IMR-90 (cell line): ENCODE results near the gene DPPA2. TPM values are rescaled to one million over a fixed set of nuclear protein-coding genes. Genes with fewer than 3 reads are reported as not detected.

Experiments
- ATAC-seq: fragments of 200-7000 bp; cut with Tn5 transposase; 2 replicates; pipeline ENCODE4 v1.9.1; 2020; ENCODE audit warnings: low read depth, mild to moderate bottlenecking, moderate library complexity
- BruUV-seq: library from RNA; stranded (reverse); fragments of 400-500 nt; replicated peaks from 2 replicates; lab custom pipeline; 2021; lab: Mats Ljungman, UMichigan
- CTCF ChIA-PET: fragments of 300-600 bp; formaldehyde crosslinking; extraction: SDS; loops from one replicate; lab custom pipeline; 2021; ENCODE audit warnings: antibody characterized with exemption; lab: Yijun Ruan, JAX
- POLR2A ChIA-PET: fragments of 300-600 bp; sonication (Branson Sonifier 250); formaldehyde crosslinking; loops from one replicate; lab custom pipeline; 2022; ENCODE audit warnings: antibody characterized with exemption; ENCODE audit not compliant: unreplicated experiment; lab: Charles Lee
- DNase-seq: peaks from one replicate; pipeline ENCODE4 v3.0.0; 2013
- H2AFZ ChIP-seq: replicated peaks from 2 replicates; pipeline ENCODE3; 2013; ENCODE audit warnings: low read length, mild to moderate bottlenecking; ENCODE audit not compliant: poor library complexity
- H2AK5ac ChIP-seq: 2 replicates; pipeline ENCODE4 v1.6.1; 2013; ENCODE audit warnings: low read depth, low read length, inconsistent platforms
- H2AK9ac ChIP-seq: replicated peaks from 2 replicates; pipeline ENCODE3; 2013; ENCODE audit warnings: mild to moderate bottlenecking, low read depth, low read length, moderate library complexity; ENCODE audit not compliant: poor library complexity
- H2BK120ac ChIP-seq: 2 replicates; pipeline ENCODE4 v1.6.1; 2013; ENCODE audit warnings: low read depth, low read length, inconsistent platforms
- H2BK15ac ChIP-seq: 3 replicates; pipeline ENCODE4 v1.6.1; 2013; ENCODE audit warnings: low read depth, low read length, inconsistent platforms
- H2BK20ac ChIP-seq: 2 replicates; pipeline ENCODE4 v1.6.1; 2013; ENCODE audit warnings: low read depth, mild to moderate bottlenecking, inconsistent platforms, low read length, moderate library complexity
- H2BK5ac ChIP-seq: 2 replicates; pipeline ENCODE4 v1.6.1; 2013; ENCODE audit warnings: mild to moderate bottlenecking, low read depth, low read length, inconsistent platforms; ENCODE audit not compliant: poor library complexity, severe bottlenecking
- H3K14ac ChIP-seq: replicated peaks from 2 replicates; pipeline ENCODE4 v1.6.1; 2013; ENCODE audit warnings: low read depth, low read length, inconsistent platforms
- H3K18ac ChIP-seq: 2 replicates; pipeline ENCODE4 v1.6.1; 2013; ENCODE audit warnings: low read depth, low read length, control low read depth
- H3K23ac ChIP-seq: 2 replicates; pipeline ENCODE4 v1.6.1; 2013; ENCODE audit warnings: low read depth, low read length, inconsistent platforms
- H3K27ac ChIP-seq: 2 replicates; pipeline ENCODE4 v1.5.1; 2013; ENCODE audit warnings: mild to moderate bottlenecking, control low read depth, low read length; ENCODE audit not compliant: insufficient read depth
- H3K27me3 ChIP-seq: 2 replicates; pipeline ENCODE4 v1.6.1; 2013; ENCODE audit warnings: low read length; ENCODE audit not compliant: control insufficient read depth, insufficient read depth
- H3K36me3 ChIP-seq: 2 replicates; pipeline ENCODE4 v1.6.1; 2013; ENCODE audit warnings: low read length, mixed read lengths; ENCODE audit not compliant: control insufficient read depth, insufficient read depth
- H3K4ac ChIP-seq: 2 replicates; pipeline ENCODE4 v1.6.1; 2013; ENCODE audit warnings: low read depth, low read length, inconsistent platforms
- H3K4me1 ChIP-seq: 2 replicates; pipeline ENCODE4 v1.6.1; 2013; ENCODE audit warnings: low read length, mixed read lengths; ENCODE audit not compliant: control insufficient read depth, insufficient read depth
- H3K4me2 ChIP-seq: 2 replicates; pipeline ENCODE4 v1.6.1; 2013; ENCODE audit warnings: low read depth, mild to moderate bottlenecking, control low read depth, low read length, moderate library complexity
- H3K4me3 ChIP-seq: 2 replicates; pipeline ENCODE4 v1.5.1; 2013; ENCODE audit warnings: low read depth, mild to moderate bottlenecking, control low read depth, low read length, moderate library complexity; ENCODE audit not compliant: insufficient read depth
- H3K56ac ChIP-seq: 2 replicates; pipeline ENCODE4 v1.6.1; 2013; ENCODE audit warnings: low read length, inconsistent platforms; ENCODE audit not compliant: insufficient read depth; ENCODE audit errors: extremely low read depth
- H3K79me1 ChIP-seq, 2 experiments: 2 replicates each; pipeline ENCODE4 v1.6.1; 2013; ENCODE audit warnings: low read length in 2 of 2, inconsistent platforms in 1 of 2, low read depth in 1 of 2
- H3K9ac ChIP-seq: 2 replicates; pipeline ENCODE4 v1.6.1; 2013; ENCODE audit warnings: low read depth, low read length, control low read depth
- H3K9me1 ChIP-seq: 2 replicates; pipeline ENCODE4 v1.6.1; 2013; ENCODE audit warnings: low read length, inconsistent platforms; ENCODE audit not compliant: insufficient read depth
- H3K9me3 ChIP-seq: 2 replicates; pipeline ENCODE4 v1.6.1; 2013; ENCODE audit warnings: low read length; ENCODE audit not compliant: control insufficient read depth, insufficient read depth
- H4K20me1 ChIP-seq: 2 replicates; pipeline ENCODE4 v1.6.1; 2013; ENCODE audit warnings: low read length, inconsistent platforms; ENCODE audit not compliant: insufficient read depth
- H4K5ac ChIP-seq: 2 replicates; pipeline ENCODE4 v1.6.1; 2013; ENCODE audit warnings: mild to moderate bottlenecking, low read depth, low read length, control low read depth
- H4K8ac ChIP-seq, 2 experiments: 2 replicates each; pipeline ENCODE4 v1.6.1; 2013; ENCODE audit warnings: low read depth in 2 of 2, low read length in 2 of 2, control low read depth in 1 of 2, inconsistent platforms in 1 of 2
- H4K91ac ChIP-seq: 2 replicates; pipeline ENCODE4 v1.6.1; 2013; ENCODE audit warnings: low read depth, low read length, inconsistent platforms; ENCODE audit not compliant: insufficient read depth
- BHLHE40 ChIP-seq: fragments of 150-350 bp; IDR thresholded peaks from 2 replicates; pipeline ENCODE4 v1.6.1; 2016; ENCODE audit warnings: mild to moderate bottlenecking, low read depth, low read length
- ELK1 ChIP-seq: fragments of 150-350 bp; IDR thresholded peaks from 2 replicates; pipeline ENCODE4 v1.6.1; 2016; ENCODE audit warnings: low read depth, mild to moderate bottlenecking, low read length, moderate library complexity, borderline replicate concordance
- FOS ChIP-seq: fragments of 150-350 bp; IDR thresholded peaks from 2 replicates; pipeline ENCODE4 v1.6.1; 2016; ENCODE audit warnings: low read depth, low read length
- MAFK ChIP-seq: IDR thresholded peaks from 2 replicates; pipeline ENCODE4 v1.6.1; 2012; ENCODE audit warnings: low read depth, low read length, improper control_type of control experiment
- MAZ ChIP-seq: IDR thresholded peaks from 2 replicates; pipeline ENCODE4 v1.6.1; 2012; ENCODE audit warnings: low read depth, mild to moderate bottlenecking, low read length, improper control_type of control experiment, moderate library complexity, borderline replicate concordance
- MXI1 ChIP-seq: IDR thresholded peaks from 2 replicates; pipeline ENCODE4 v1.6.1; 2012; ENCODE audit warnings: low read depth, mild to moderate bottlenecking, low read length, moderate library complexity, borderline replicate concordance
- NFE2L2 ChIP-seq: fragments of 150-350 bp; IDR thresholded peaks from 2 replicates; pipeline ENCODE4 v1.6.1; 2016; ENCODE audit warnings: low read depth, mild to moderate bottlenecking, low read length
- POLR2A ChIP-seq: IDR thresholded peaks from 2 replicates; pipeline ENCODE4 v1.6.1; 2012; ENCODE audit warnings: mild to moderate bottlenecking, low read depth, low read length
- SMC3 ChIP-seq: fragments of 150-350 bp; IDR thresholded peaks from 2 replicates; pipeline ENCODE4 v1.6.1; 2016; ENCODE audit warnings: low read depth, mild to moderate bottlenecking, antibody characterized with exemption, low read length, moderate library complexity
- WGBS, 2 experiments: methylation state at CpG; one replicate each; pipeline versions ENCODE4 v1.1.5 to v1.1.7; 2013; ENCODE audit warnings: missing lambda C conversion rate in 2 of 2; ENCODE audit not compliant: insufficient read length in 1 of 2; ENCODE audit errors: extremely low coverage in 2 of 2; 5-methylcytosine and 5-hydroxymethylcytosine counted together
- dilution Hi-C: fragments of 300-500 bp; cut with HindIII; formaldehyde crosslinking; loops from one replicate; pipeline ENCODE4 v1.14.3; 2018; ENCODE audit warnings: low sequenced_read_pairs; ENCODE audit not compliant: unreplicated experiment
- in situ Hi-C: fragments of 300-500 bp; cut with MboI; formaldehyde crosslinking; loops from 3 replicates; pipeline ENCODE4 v1.14.3; 2019; ENCODE audit warnings: low sequenced_read_pairs, inconsistent platforms, mixed read lengths
- intact Hi-C: fragments of 100-400 bp; cut with micrococcal nuclease; formaldehyde crosslinking; loops from 2 replicates; pipeline ENCODE4 v1.10.0; 2022
- polyA plus RNA-seq, 3 experiments: library from polyadenylated mRNA; depleted of rRNA; stranded (reverse); fragments of >200 nt; gene quantifications; 2 replicates each; pipeline ENCODE4 v1.2.3, GENCODE V29; 2012; ENCODE audit warnings: low replicate concordance in 1 of 3
- total RNA-seq: library from RNA; depleted of rRNA; stranded (reverse); fragments of >200 nt; gene quantifications from 2 replicates; pipeline ENCODE4 v1.2.3, GENCODE V29; 2012
- TF ChIP-seq, protein P1 (sequence below): fragments of 150-350 bp; IDR thresholded peaks from 2 replicates; pipeline ENCODE4 v1.6.1; 2017; ENCODE audit warnings: mild to moderate bottlenecking, antibody characterized with exemption, low read length, low read depth

The DPPA2 gene
- total and polyA plus RNA-seq, 2 of the 4 experiments (the other 2 are of a cell fraction): not detected

GRCh38 chr3:109330405-109330804, 14.1 kb upstream of the DPPA2 start:
- no TSS peak for BruUV-seq
- dilution Hi-C loops: no loop called here
- no peak overlapping the region for H3K4me3 ChIP-seq
- no peak overlapping the region for H3K27ac ChIP-seq
- intact Hi-C loops: no loop called here
- in situ Hi-C loops: no loop called here
- H3K9ac ChIP-seq: no peak overlapping the region
- H3K27me3 ChIP-seq: no peaks in the 10 kb centered on the region
- no peaks in the 10 kb centered on the region for H3K4me1 ChIP-seq
- H3K18ac ChIP-seq: no peak overlapping the region
- WGBS, 2 experiments: no CpG with 5 or more reads among the region's 7 CpGs
- H4K5ac ChIP-seq: no peak overlapping the region
- H3K36me3 ChIP-seq: no peaks in the 10 kb centered on the region
- no peak overlapping the region for H3K4me2 ChIP-seq
- no peak overlapping the region for H4K91ac ChIP-seq
- H3K4ac ChIP-seq: no peak overlapping the region
- peaks cover 3% of the 10 kb centered on the region; the same call in 1 of the 2 replicates for H3K9me3 ChIP-seq
- no peak overlapping the region for H2BK15ac ChIP-seq
- H3K79me1 ChIP-seq: no peaks in the 10 kb centered on the region
- no peak overlapping the region for H2AK5ac ChIP-seq
- H2BK5ac ChIP-seq: no peak overlapping the region
- no peak overlapping the region for H3K14ac ChIP-seq
- H3K9me1 ChIP-seq: no peaks in the 10 kb centered on the region
- H2BK120ac ChIP-seq: no peak overlapping the region
- ATAC-seq (no peak), DNase-seq (no peak)
- no peaks in the 10 kb centered on the region for H4K20me1 ChIP-seq
- ChIA-PET POLR2A (no interaction called here), CTCF (interaction anchor here (1.1 kb wide), 1 partner anchor 28 kb away, joined by 3 read pairs; no protein-coding TSS in a partner anchor)
- no peak overlapping the region for H3K56ac ChIP-seq
- TF ChIP-seq MXI1 (no peak), FOS (no peak), NFE2L2 (no peak), BHLHE40 (no peak), MAFK (no peak), ELK1 (no peak), POLR2A (no peak), MAZ (no peak), SMC3 (no peak)
- TF ChIP-seq, protein P1, sequence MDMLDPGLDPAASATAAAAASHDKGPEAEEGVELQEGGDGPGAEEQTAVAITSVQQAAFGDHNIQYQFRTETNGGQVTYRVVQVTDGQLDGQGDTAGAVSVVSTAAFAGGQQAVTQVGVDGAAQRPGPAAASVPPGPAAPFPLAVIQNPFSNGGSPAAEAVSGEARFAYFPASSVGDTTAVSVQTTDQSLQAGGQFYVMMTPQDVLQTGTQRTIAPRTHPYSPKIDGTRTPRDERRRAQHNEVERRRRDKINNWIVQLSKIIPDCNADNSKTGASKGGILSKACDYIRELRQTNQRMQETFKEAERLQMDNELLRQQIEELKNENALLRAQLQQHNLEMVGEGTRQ: no peak
- H2BK20ac ChIP-seq: no peak overlapping the region
- H4K8ac ChIP-seq: no peak overlapping the region
- no peak overlapping the region for H2AK9ac ChIP-seq
- H3K23ac ChIP-seq: no peak overlapping the region
- no peak overlapping the region for H2AFZ ChIP-seq
